H9 (cell line): ENCODE data around the gene NRXN3. TPM values are rescaled to one million over a fixed set of nuclear protein-coding genes. Genes with fewer than 3 reads are reported as not detected.

ENCODE experiments used
- DNase-seq: peaks from one replicate; pipeline ENCODE4 v3.0.0-alpha.2; 2017
- H2AFZ ChIP-seq: one replicate; pipeline ENCODE4 v1.6.1; 2013; ENCODE audit warnings: mild to moderate bottlenecking, low read length, control low read depth, moderate library complexity
- H2AK5ac ChIP-seq: 2 replicates; pipeline ENCODE4 v1.6.1; 2013; ENCODE audit warnings: low read length, control low read depth, mixed read lengths; ENCODE audit not compliant: insufficient read length
- H2BK120ac ChIP-seq: one replicate; pipeline ENCODE4 v1.6.1; 2013; ENCODE audit warnings: low read depth, mild to moderate bottlenecking, low read length, control low read depth, inconsistent platforms; ENCODE audit not compliant: poor library complexity, severe bottlenecking
- H2BK12ac ChIP-seq: 2 replicates; pipeline ENCODE4 v1.6.1; 2013; ENCODE audit warnings: low read length, control low read depth, mixed read lengths, low read depth; ENCODE audit not compliant: insufficient read length
- H2BK15ac ChIP-seq: 2 replicates; pipeline ENCODE4 v1.6.1; 2013; ENCODE audit warnings: low read depth, low read length, control low read depth
- H2BK20ac ChIP-seq: one replicate; pipeline ENCODE4 v1.6.1; 2013; ENCODE audit warnings: low read depth, mild to moderate bottlenecking, low read length, control low read depth, inconsistent platforms; ENCODE audit not compliant: poor library complexity, severe bottlenecking
- H2BK5ac ChIP-seq: 2 replicates; pipeline ENCODE4 v1.6.1; 2013; ENCODE audit warnings: low read length, control low read depth, mixed read lengths; ENCODE audit not compliant: insufficient read length
- H3K14ac ChIP-seq: 2 replicates; pipeline ENCODE4 v1.6.1; 2013; ENCODE audit warnings: low read length, control low read depth; ENCODE audit not compliant: insufficient read depth
- H3K18ac ChIP-seq: 2 replicates; pipeline ENCODE4 v1.6.1; 2013; ENCODE audit warnings: low read depth, mild to moderate bottlenecking, mixed read lengths, low read length, control low read depth; ENCODE audit not compliant: insufficient read length
- H3K23ac ChIP-seq: 2 replicates; pipeline ENCODE4 v1.6.1; 2013; ENCODE audit warnings: low read length, control low read depth, mixed read lengths, low read depth; ENCODE audit not compliant: insufficient read length
- H3K23me2 ChIP-seq: 2 replicates; pipeline ENCODE4 v1.6.1; 2013; ENCODE audit warnings: low read depth, mild to moderate bottlenecking, mixed read lengths, low read length, control low read depth; ENCODE audit not compliant: insufficient read length, poor library complexity, severe bottlenecking
- H3K27ac ChIP-seq: 2 replicates; pipeline ENCODE4 v1.5.1; 2013; ENCODE audit warnings: low read length, control low read depth, mixed read lengths, low read depth; ENCODE audit not compliant: insufficient read length
- H3K27me3 ChIP-seq: 2 replicates; pipeline ENCODE4 v1.6.1; 2013; ENCODE audit warnings: low read length, control low read depth, inconsistent platforms; ENCODE audit not compliant: insufficient read depth
- H3K4ac ChIP-seq: 2 replicates; pipeline ENCODE4 v1.6.1; 2013; ENCODE audit warnings: low read depth, mild to moderate bottlenecking, control low read depth, inconsistent platforms, low read length, moderate library complexity
- H3K4me1 ChIP-seq: 2 replicates; pipeline ENCODE4 v1.6.1; 2013; ENCODE audit warnings: low read length, control low read depth, inconsistent platforms; ENCODE audit not compliant: insufficient read depth
- H3K4me2 ChIP-seq: 2 replicates; pipeline ENCODE4 v1.6.1; 2013; ENCODE audit warnings: low read length, control low read depth, mixed read lengths; ENCODE audit not compliant: insufficient read length, insufficient read depth
- H3K56ac ChIP-seq: 2 replicates; pipeline ENCODE4 v1.6.1; 2013; ENCODE audit warnings: low read depth, mild to moderate bottlenecking, mixed read lengths, low read length, control low read depth; ENCODE audit not compliant: insufficient read length
- H3K79me1 ChIP-seq: 2 replicates; pipeline ENCODE4 v1.6.1; 2013; ENCODE audit warnings: low read depth, mild to moderate bottlenecking, moderate library complexity, low read length, control low read depth, inconsistent platforms; ENCODE audit not compliant: insufficient read depth, poor library complexity, severe bottlenecking
- H3K79me2 ChIP-seq: 2 replicates; pipeline ENCODE4 v1.6.1; 2013; ENCODE audit warnings: low read length, control low read depth, inconsistent platforms; ENCODE audit not compliant: insufficient read depth
- H3K9ac ChIP-seq: 2 replicates; pipeline ENCODE4 v1.6.1; 2013; ENCODE audit warnings: low read length, control low read depth, mixed read lengths; ENCODE audit not compliant: insufficient read length; ENCODE audit errors: extremely low read depth
- H3K9me3 ChIP-seq: one replicate; pipeline ENCODE4 v1.6.1; 2013; ENCODE audit warnings: low read depth, low read length, inconsistent platforms; ENCODE audit not compliant: control insufficient read depth
- H3T11ph ChIP-seq: one replicate; pipeline ENCODE4 v1.6.1; 2013; ENCODE audit warnings: mild to moderate bottlenecking, low read length, control low read depth, inconsistent platforms
- H4K20me1 ChIP-seq: one replicate; pipeline ENCODE4 v1.6.1; 2013; ENCODE audit not compliant: control insufficient read depth, insufficient read length, insufficient read depth
- H4K5ac ChIP-seq: 2 replicates; pipeline ENCODE4 v1.6.1; 2013; ENCODE audit warnings: low read depth, mild to moderate bottlenecking, mixed read lengths, low read length, control low read depth; ENCODE audit not compliant: insufficient read length
- H4K8ac ChIP-seq: replicated peaks from 2 replicates; pipeline ENCODE4 v1.6.1; 2013; ENCODE audit warnings: low read length, control low read depth, mixed read lengths, low read depth; ENCODE audit not compliant: insufficient read length
- H4K91ac ChIP-seq: 2 replicates; pipeline ENCODE4 v1.6.1; 2013; ENCODE audit warnings: low read depth, mild to moderate bottlenecking, moderate library complexity, mixed read lengths, low read length, control low read depth; ENCODE audit not compliant: insufficient read length
- H3K27ac Mint-ChIP-seq, 3 experiments: 2 replicates in 2 of 3; 3 replicates in 1 of 3; pipeline ENCODE4 v1.8.0; 2020 to 2021; ENCODE audit warnings: mixed read lengths in 3 of 3, mild to moderate bottlenecking in 1 of 3, moderate library complexity in 1 of 3
- H3K27me3 Mint-ChIP-seq: 2 replicates; pipeline ENCODE4 v1.8.0; 2021; ENCODE audit warnings: low read depth, mild to moderate bottlenecking, moderate library complexity, mixed read lengths
- H3K36me3 Mint-ChIP-seq, 3 experiments: 2 replicates in 2 of 3; 3 replicates in 1 of 3; pipeline ENCODE4 v1.8.0; 2020 to 2021; ENCODE audit warnings: low read depth in 3 of 3, mixed read lengths in 3 of 3; ENCODE audit not compliant: insufficient read depth in 1 of 3
- H3K4me1 Mint-ChIP-seq, 2 experiments: 2 replicates each; pipeline ENCODE4 v1.8.0; 2020; ENCODE audit warnings: mixed read lengths in 2 of 2
- H3K4me3 Mint-ChIP-seq, 2 experiments: 2 replicates in 1 of 2; 3 replicates in 1 of 2; pipeline ENCODE4 v1.8.0; 2020 to 2021; ENCODE audit warnings: mild to moderate bottlenecking in 2 of 2, mixed read lengths in 2 of 2, moderate library complexity in 1 of 2
- H3K9me3 Mint-ChIP-seq, 2 experiments: 2 replicates in 1 of 2; 3 replicates in 1 of 2; pipeline ENCODE4 v1.8.0; 2020; ENCODE audit warnings: mild to moderate bottlenecking in 2 of 2, mixed read lengths in 2 of 2, moderate library complexity in 1 of 2
- CTCF ChIP-seq: fragments of 200-600 bp; sonication (generic); conservative IDR thresholded peaks from 3 replicates; pipeline ENCODE4 v1.8.0; 2021; ENCODE audit warnings: antibody characterized with exemption, mild to moderate bottlenecking
- WGBS: extraction: QIAGEN DNeasy Blood & Tissue Kit; methylation state at CpG from one replicate; pipeline ENCODE4 v1.1.7; 2013; ENCODE audit warnings: missing lambda C conversion rate, low lambda C conversion rate, mixed read lengths; ENCODE audit not compliant: insufficient read length; ENCODE audit errors: extremely low coverage; 5-methylcytosine and 5-hydroxymethylcytosine counted together
- total RNA-seq: library from RNA; stranded (reverse); gene quantifications from 2 replicates; pipeline ENCODE4 v1.2.1, GENCODE V29; 2021

NRXN3 gene
- total RNA-seq, 1 experiment from 2014 or later, result 1.8 TPM

- H3K27ac Mint-ChIP-seq, result no peak overlapping the region
- TF ChIP-seq CTCF, result no peak
- H4K20me1 ChIP-seq, result no peaks in the 10 kb centered on the region
- no peak overlapping the region for H2AK5ac ChIP-seq
- H3K36me3 Mint-ChIP-seq, result no peaks in the 10 kb centered on the region
- peaks cover 80% of the 10 kb centered on the region for H3K27me3 Mint-ChIP-seq
- H2BK20ac ChIP-seq, result no peak overlapping the region
- H3K27me3 ChIP-seq, result peaks cover 16% of the 10 kb centered on the region
- H2AFZ ChIP-seq, result no peak overlapping the region
- peak overlapping the region; percentile 91 to 92 for H3K4me3 Mint-ChIP-seq
- H4K5ac ChIP-seq, result no peak overlapping the region
- peaks cover 21% of the 10 kb centered on the region for H3K23me2 ChIP-seq
- H3K14ac ChIP-seq, result no peak overlapping the region; the same call in 1 of the 2 replicates
- H3K9ac ChIP-seq, result no peak overlapping the region
- H2BK5ac ChIP-seq, result no peak overlapping the region
- H2BK15ac ChIP-seq, result no peak overlapping the region
- H3K4me2 ChIP-seq, result peak overlapping the region; percentile 69
- H2BK12ac ChIP-seq, result no peak overlapping the region
- H3K9me3 Mint-ChIP-seq, result no peaks in the 10 kb centered on the region
- no peaks in the 10 kb centered on the region for H3K9me3 ChIP-seq
- H3K27ac ChIP-seq, result no peak overlapping the region
- H3K23ac ChIP-seq, result no peak overlapping the region
- peaks cover 9% of the 10 kb centered on the region; the same call in 1 of the 2 replicates for H3K4me1 ChIP-seq
- no CpG with 5 or more reads among the region's 18 CpGs for WGBS
- H3K56ac ChIP-seq, result no peak overlapping the region
- no peak overlapping the region for H3K4ac ChIP-seq
- H3K4me1 Mint-ChIP-seq, result peaks cover 48 to 49% of the 10 kb centered on the region in 2 experiments
- H3K79me1 ChIP-seq, result no peaks in the 10 kb centered on the region
- no peak overlapping the region for H2BK120ac ChIP-seq
- no peak overlapping the region for H3K18ac ChIP-seq
- no peak overlapping the region for H4K91ac ChIP-seq
- H4K8ac ChIP-seq, result no peak overlapping the region
- H3T11ph ChIP-seq, result no peak overlapping the region
- peak; percentile 35 for DNase-seq
- H3K79me2 ChIP-seq, result no peaks in the 10 kb centered on the region
These were observed 1108.2 kb downstream of the NRXN3 start for GRCh38 chr14:79278286-79278797.
